ENCODE measurements around the gene ABCA4. TPM values are rescaled to one million over a fixed set of nuclear protein-coding genes. Genes with fewer than 3 reads are reported as not detected.

The ABCA4 gene
- total RNA-seq, 1 experiment from 2014 or later, result 4.8 TPM

DNA sequence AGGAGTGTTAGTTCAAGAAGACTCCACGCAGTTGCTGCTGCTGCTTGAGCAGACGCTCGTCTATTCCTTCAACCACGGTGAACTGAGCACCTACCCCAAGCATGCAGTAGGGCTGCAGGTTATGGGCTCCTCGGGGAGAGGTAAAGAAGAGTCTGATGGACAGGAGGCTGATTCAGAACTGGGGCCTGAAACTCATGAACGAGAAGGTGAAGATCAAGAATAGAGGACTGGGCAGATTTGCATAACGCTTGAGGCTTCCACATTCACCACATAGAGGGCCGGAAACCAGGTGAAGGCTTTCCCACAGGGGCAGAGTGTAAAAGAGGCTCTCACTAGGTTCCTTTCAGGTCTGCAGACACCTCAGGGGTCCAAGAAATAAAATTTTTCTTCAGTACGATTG is 9.1 kb downstream of the ABCA4 start:
- Histone ChIP-seq H3K36me3 (no peaks in the 10 kb centered on the region), H3K9me3 (no peaks in the 10 kb centered on the region), H3K4me3 (no peak overlapping the region), H3K27me3 (no peaks in the 10 kb centered on the region)
- no peak for DNase-seq

DNA sequence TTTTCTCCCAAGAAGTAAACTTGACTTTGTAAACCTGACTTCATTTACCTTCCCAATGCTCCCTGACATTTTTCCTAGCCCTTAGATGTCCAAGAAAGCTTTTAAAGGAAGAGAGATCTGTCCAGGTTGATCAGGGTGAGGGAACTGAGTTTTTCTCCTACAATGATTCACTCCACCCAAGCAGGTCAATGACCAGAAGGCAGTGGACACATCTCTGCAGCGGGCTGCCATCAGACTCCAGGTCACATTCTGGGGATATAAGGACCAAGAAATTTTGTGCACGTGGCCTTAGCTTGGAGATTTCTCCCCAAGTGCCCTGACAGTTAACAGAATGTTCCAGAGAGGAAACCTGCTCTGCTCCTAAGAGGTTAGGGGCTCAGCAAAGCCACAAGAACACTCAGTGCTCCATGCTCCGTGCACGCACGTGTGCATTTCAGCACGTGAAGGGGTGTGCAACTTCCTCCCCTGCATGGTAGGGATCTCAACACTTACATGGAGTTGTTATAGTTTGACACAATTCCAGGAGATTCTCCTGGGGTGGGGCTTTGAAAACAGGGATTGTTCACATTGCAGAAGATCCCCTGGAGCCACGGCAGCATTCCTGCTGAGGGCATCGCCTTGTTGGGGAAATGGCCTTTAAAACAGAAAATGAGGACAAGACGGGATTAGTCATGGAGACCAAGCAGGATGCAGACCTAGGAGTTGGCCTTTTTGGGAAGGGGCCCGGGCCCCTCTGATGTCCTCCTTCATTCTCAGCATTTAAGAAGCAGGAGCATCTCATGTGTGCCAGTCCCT is 9.8 kb downstream of the ABCA4 start:
- H3K9me3 ChIP-seq, result no peaks in the 10 kb centered on the region
- H3K36me3 ChIP-seq, result no peaks in the 10 kb centered on the region
- DNase-seq, result no peak
- H3K4me3 ChIP-seq, result no peak overlapping the region
- no peaks in the 10 kb centered on the region for H3K27me3 ChIP-seq

DNA sequence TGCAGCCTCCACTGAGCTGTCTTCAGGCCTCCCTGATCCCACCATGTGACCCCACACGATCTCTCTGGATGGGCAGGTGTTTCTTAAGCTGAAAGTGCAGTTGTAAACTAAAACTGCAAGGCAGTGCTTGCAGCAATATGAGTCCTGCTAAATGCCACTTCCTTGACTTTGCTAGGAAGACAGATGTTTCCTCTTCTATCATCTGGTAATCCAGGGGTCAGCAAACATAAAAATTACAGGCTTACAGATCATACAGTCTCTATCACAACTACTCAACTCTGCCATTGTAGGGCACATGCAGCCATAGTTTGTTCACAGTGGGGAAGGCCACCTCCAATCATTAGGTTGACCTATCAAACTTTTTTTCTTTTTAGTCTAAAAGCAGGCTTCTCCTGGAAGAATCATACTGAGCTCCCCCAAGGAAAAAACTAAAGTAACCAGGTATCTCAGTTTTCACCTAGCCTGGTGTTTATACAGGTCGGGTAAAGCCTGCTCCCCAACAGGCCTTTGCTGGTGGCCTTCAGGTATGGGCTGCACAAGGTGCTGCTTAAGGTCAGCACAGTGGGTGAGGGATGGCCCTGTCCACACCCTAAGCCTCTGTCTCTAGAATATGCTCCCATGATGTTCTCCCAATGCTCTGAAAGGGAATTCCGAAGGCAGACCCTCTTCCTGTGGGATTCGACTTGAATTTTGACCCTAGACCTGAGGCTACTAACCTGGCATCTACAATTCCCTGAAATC is 10.8 kb downstream of the ABCA4 start:
- no peak for DNase-seq
- Histone ChIP-seq H3K4me3 (no peak overlapping the region), H3K9me3 (no peaks in the 10 kb centered on the region), H3K36me3 (no peaks in the 10 kb centered on the region), H3K27me3 (no peaks in the 10 kb centered on the region)

DNA sequence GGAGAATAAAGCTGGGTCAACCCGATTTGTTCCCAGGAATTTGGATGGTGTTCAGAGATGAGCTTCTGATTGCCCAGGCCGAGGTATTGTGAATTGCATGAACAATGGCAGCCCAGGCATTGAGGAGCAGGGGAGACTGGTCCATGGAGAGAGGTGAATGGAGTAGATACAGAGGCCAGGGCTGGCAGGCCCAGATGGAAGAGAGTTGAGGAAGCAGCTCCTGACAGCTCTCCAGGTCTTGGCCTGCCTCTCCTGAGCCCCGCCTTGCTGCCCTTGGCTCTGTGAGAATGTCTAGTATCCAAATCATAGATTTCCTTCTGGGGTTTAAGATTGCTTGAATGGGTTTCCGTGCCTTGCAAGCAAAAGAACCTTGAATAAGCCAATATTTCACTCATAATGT is 11.5 kb downstream of the ABCA4 start:
- no peak for DNase-seq
- Histone ChIP-seq H3K36me3 (no peaks in the 10 kb centered on the region), H3K4me3 (no peak overlapping the region), H3K27me3 (no peaks in the 10 kb centered on the region), H3K9me3 (no peaks in the 10 kb centered on the region)

DNA sequence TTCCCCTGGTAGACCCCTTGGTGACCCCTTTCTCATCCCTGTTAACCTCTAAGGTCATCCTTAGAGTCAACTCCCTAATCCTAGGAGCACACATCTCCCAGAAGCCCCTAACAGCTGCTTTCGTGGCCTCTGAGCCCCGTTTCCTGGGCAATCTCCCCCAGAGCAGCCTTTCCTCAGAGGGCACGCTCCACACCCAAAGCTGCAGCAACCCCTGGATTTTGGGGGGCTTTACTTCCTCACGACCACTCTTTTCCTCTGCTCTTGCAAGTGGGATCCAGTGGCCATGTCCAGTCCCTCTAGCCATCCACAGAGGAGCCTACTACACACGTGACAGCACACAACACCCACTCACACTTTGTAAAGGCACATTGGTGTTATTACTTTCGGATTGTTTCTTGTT is 13.8 kb downstream of the ABCA4 start:
- Histone ChIP-seq H3K36me3 (no peaks in the 10 kb centered on the region), H3K9me3 (no peaks in the 10 kb centered on the region), H3K27me3 (no peaks in the 10 kb centered on the region), H3K4me3 (no peak overlapping the region)
- DNase-seq, result no peak

DNA sequence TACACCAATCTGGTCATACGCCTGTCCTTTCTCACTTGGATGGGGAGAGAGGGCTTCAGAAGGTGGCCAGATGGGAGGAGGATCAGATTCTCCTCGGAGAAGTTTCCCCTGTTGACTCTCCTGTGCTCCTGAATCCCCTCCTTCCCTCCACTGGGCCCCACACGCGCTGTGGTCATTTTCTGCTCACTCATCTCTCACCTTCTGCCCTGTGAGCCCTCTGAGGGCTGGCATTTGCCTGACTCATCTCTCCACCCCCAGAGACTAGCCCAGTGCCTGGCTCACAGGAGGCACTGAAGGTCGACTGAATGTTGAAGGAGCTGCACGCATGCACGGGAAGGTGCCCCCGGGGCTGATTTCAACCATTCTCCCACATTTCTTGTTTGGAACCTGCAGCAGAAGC is 14.2 kb downstream of the ABCA4 start:
- H3K27me3 ChIP-seq, result no peaks in the 10 kb centered on the region
- no peaks in the 10 kb centered on the region for H3K36me3 ChIP-seq
- H3K9me3 ChIP-seq, result no peaks in the 10 kb centered on the region
- H3K4me3 ChIP-seq, result no peak overlapping the region
- DNase-seq, result peak; percentile 17

DNA sequence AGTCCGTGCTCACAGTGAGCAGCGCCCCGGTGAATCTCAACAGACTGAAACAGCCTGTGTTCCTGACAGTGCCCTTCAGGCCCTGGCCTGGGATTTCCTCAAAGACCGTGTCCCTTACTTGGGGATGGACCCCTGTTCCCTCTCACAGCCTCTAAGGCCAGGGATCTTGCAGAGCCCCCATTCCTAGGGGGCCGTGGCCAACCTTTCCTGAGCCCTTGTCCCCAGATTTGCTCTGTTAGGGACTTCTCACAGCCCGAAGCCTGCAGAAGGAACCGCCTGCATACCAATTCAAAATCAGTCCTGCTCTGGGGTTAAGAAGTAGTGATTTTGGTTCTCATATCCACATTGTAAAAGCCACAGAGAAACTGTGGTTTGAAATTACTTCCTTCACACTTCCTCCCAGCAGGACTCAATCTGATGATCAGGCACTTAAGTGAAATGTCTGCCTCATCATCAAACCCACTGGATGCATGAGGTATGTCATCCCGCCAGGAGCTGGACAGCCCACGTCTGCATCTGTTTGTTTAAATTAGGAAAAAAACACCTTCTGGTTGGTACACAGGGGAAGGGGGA is 14.9 kb downstream of the ABCA4 start:
- no peak for DNase-seq
- Histone ChIP-seq H3K4me3 (no peak overlapping the region), H3K36me3 (no peaks in the 10 kb centered on the region), H3K9me3 (no peaks in the 10 kb centered on the region), H3K27me3 (no peaks in the 10 kb centered on the region)

DNA sequence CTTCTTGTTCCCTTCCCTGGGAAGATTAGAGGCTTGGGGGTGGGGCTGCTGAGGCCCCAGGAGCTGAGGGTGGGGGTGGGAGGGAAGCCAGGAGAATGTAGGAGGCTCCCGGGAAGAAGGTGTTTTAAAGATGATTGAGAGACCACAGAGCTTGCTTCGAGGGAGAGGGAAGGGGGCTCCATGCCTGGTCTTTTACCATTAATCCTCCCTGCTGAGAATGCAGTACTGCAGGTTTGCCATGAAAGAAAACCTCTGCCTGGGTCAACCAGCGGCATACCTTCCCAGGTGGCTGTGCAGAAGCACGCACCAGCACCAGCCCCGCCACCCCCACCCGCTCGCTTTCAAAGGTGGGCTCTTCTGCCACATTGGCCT is 15.4 kb downstream of the ABCA4 start:
- Histone ChIP-seq H3K4me3 (no peak overlapping the region), H3K27me3 (no peaks in the 10 kb centered on the region), H3K36me3 (no peaks in the 10 kb centered on the region), H3K9me3 (no peaks in the 10 kb centered on the region)
- DNase-seq, result no peak

DNA sequence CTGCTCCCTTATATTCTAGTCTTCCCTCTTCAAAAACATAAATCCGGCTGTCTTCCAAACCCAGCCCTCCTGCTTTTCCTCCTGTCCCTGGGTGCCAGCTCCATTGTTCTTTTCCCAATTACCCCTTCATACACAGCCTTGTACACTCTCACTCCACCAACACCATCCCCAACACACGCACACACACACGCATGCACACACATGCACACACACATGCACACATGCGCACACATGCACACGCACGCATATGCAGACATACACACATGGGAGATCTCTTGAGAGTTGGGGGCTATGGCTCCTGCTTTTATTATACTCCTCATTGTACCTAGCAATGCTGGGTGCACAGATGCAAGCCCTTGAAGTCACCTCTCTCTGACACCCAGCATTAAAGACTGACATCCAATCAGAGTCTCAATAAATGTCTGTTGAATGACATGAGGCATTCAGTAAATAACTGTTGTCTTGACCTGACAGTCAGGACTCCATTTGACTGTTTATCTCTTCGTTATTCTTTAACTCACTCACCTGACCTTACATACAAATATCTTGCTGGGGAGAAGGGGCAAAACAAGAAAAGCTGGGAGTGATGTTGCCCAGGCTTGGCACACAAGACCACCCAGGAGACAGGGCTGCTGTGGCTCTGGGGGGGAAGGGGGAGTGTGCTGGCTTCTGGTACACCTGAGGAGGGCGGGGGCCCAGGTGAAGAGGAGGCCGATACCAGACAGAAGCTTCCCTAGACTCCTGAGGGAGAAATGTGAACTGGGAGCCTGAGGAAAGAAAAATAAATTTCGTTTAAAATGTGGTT is 16.0 kb downstream of the ABCA4 start:
- H3K9me3 ChIP-seq, result no peaks in the 10 kb centered on the region
- no peaks in the 10 kb centered on the region for H3K36me3 ChIP-seq
- H3K4me3 ChIP-seq, result no peak overlapping the region
- DNase-seq, result no peak
- H3K27me3 ChIP-seq, result no peaks in the 10 kb centered on the region

DNA sequence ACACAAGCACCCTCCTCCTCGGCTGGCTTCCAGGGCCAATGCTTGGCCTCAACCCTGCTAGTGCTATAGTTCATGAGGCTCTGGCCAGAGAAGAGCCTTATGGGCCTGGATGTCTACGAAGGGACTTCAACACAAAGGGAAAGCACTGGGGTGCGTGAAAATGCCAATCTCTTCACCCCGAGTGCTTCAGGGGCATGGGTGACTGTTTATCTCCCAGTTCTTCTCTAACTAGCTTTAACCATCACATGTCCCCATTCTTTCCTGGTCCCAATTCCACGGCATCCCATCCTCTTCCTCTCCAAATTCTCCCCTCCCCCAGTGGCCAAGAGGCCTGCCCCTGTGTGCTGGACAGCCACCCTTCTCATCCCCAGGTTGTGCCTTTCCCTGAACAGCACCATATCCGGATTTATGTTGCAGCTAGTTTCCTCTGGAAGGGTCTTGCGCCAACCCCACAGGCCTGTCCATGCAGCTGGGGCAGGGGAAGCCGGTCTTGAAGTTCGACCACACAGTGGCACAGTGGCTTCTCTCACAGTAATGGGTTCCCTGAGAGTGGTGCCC is 16.7 kb downstream of the ABCA4 start:
- DNase-seq, result no peak
- Histone ChIP-seq H3K36me3 (no peaks in the 10 kb centered on the region), H3K4me3 (no peak overlapping the region), H3K27me3 (no peaks in the 10 kb centered on the region), H3K9me3 (no peaks in the 10 kb centered on the region)

DNA sequence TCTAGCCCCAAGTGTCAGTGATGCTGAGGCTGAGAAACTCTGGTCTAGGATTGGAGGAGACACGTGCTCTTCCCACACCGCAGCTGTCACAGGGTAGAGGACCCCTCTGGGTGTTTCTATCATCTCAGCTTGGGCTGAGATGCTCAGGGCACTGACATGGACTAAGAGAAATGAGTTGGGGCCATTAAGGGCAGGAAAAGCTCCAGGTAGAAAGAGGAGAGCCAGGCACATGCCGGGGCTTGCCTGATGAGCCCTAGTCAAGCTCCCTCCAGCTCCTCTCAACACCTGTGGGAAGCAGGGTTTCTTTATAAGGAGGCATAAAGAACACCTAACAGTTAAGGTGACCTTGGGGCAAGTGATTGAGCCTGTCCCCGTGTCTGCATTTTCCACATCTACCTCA is 17.3 kb downstream of the ABCA4 start:
- H3K27me3 ChIP-seq, result no peaks in the 10 kb centered on the region
- H3K4me3 ChIP-seq, result no peak overlapping the region
- DNase-seq, result no peak
- H3K9me3 ChIP-seq, result no peaks in the 10 kb centered on the region
- H3K36me3 ChIP-seq, result no peaks in the 10 kb centered on the region

DNA sequence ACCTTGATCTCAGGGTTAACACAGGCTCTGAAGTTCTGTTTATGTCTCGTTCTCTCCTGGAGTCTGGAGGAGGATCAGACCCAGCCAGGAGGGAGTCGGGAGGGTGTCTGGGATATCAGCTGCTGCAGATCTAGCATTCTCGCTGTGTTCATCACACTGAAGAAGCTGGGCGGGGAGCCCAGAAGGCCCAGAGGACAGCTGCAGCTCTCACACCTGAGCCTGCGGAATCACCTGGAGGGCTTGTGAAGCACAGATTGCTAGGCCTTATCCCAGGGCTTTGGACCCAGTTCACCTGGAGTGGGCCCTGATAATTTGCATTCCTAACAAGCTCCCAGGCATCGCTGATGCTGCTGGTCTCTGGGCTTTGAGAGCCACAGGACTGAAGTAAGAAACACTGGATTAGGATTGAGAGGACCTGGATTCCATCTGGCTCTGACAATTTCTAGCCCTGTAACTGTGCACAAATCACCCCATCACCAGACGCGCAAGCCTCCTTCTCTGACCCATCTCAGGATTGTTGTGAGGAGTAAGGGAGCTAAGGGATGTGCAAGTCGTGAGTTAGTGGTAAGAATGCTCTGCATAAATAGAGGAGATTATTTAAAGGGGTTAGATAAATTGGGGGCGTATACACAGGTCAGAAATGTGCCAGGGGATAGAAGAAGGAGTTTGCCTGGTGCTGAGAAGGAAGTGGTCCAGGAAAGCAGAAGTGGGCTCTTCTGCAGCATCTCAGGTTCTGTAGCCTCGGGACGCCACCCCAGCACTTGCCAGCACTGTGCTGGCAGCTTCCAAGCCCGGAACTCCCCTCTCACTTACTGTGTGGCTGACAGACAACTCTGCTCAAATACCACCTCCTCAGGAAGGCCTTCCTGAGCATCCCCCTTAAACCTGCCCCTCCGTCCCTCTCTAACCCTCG is 19.1 kb downstream of the ABCA4 start:
- H3K36me3 ChIP-seq, result no peaks in the 10 kb centered on the region
- no peaks in the 10 kb centered on the region for H3K9me3 ChIP-seq
- H3K27me3 ChIP-seq, result no peaks in the 10 kb centered on the region
- no peak for DNase-seq
- no peak overlapping the region for H3K4me3 ChIP-seq

DNA sequence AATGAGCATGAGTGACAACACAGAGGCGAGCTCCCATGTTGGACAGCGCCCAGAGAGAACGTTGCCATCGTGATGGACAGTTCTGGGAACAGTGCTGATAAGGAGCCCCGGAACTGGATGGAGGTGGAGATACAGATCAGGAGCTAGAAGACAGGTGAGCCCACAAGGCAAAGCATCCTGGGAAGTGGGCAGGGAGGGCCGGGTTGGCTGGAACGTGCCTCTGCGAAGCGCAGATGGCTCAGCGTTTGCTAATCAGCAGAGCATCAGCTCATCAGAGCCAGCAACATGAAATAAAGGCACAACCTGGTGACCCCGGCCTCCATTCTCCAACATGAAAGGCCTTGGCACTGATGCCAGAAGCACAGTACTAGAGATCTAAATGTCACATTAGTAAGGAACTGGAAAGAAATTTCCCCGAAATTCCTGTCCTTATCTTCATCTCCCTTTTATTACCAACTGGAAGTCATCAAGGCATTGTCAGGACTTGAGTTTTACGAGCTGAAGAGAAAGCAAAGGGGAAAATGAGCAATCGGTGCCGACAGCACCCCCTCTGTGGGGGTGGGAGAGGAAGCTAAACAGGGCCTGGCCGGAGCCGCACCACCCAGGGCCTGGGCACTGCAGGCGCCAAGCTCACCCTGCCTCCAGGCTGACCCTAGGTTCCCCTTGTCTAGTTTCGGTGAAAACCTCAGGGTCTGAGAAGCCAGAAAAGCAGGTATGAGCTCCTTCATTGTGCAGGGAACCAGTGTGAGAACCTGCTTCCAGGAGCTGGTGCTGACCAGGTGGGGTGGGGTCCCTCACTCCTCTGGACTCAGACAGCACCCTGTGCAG is 19.9 kb downstream of the ABCA4 start:
- Histone ChIP-seq H3K27me3 (no peaks in the 10 kb centered on the region), H3K9me3 (no peaks in the 10 kb centered on the region), H3K4me3 (no peak overlapping the region), H3K36me3 (no peaks in the 10 kb centered on the region)
- DNase-seq, result no peak

DNA sequence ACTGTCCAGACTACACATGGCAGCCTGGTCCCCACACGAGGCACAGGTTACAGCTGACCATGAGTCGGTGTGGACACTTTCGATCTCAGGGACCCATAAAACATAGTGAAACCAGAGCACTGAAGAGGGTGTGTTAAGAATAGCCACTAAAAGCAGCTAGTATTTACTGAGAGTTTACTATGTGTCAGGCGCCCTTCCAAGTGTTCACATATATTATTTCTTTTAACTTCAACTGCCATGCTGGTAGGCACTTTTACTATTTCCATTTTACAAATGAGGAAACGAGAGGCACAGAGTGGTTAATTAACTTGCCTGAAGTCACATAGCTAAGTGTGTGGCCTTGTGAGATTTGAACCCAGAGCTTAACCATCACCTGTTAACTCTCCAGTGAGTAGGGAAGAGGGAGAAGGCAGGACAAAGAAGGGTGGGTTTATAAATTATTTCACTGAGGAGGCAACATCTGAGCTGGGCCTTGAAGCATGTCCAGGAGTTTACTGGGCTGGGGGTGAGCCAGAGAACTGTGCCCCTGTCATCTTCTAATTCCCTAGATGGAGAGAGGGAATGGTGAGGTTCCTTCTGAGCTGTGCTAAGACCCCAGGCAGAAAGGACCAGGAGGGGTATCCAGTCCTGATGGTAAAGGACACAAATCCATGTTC is 20.7 kb downstream of the ABCA4 start:
- DNase-seq, result no peak
- Histone ChIP-seq H3K27me3 (no peaks in the 10 kb centered on the region), H3K4me3 (no peak overlapping the region), H3K9me3 (no peaks in the 10 kb centered on the region), H3K36me3 (no peaks in the 10 kb centered on the region)

DNA sequence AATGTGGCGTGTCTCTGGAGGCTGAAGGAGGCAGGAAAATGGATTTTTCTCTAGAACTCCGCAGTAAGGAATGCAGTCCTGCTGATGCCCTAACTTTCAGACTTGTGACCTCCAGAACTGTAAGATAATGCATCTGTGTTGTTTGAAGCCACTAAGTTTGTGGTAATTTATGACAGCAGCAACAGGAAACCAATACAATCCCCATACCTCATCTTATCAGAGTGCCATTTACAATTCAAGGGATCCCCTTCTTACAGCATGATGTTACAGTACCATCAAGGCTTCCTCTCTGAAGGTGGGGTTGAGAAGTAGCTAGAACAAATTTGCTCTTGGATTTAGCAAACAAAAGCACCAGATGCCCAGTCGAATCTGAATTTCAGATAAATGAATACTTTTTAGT is 21.6 kb downstream of the ABCA4 start:
- Histone ChIP-seq H3K9me3 (no peaks in the 10 kb centered on the region), H3K36me3 (no peaks in the 10 kb centered on the region), H3K27me3 (no peaks in the 10 kb centered on the region), H3K4me3 (no peak overlapping the region)
- DNase-seq, result no peak
